ENCODE results near the gene ADGRV1.

GRCh38 chr5:90824436-90824835, 265.8 kb downstream of the ADGRV1 start:
- TF ChIP-seq, protein P1, sequence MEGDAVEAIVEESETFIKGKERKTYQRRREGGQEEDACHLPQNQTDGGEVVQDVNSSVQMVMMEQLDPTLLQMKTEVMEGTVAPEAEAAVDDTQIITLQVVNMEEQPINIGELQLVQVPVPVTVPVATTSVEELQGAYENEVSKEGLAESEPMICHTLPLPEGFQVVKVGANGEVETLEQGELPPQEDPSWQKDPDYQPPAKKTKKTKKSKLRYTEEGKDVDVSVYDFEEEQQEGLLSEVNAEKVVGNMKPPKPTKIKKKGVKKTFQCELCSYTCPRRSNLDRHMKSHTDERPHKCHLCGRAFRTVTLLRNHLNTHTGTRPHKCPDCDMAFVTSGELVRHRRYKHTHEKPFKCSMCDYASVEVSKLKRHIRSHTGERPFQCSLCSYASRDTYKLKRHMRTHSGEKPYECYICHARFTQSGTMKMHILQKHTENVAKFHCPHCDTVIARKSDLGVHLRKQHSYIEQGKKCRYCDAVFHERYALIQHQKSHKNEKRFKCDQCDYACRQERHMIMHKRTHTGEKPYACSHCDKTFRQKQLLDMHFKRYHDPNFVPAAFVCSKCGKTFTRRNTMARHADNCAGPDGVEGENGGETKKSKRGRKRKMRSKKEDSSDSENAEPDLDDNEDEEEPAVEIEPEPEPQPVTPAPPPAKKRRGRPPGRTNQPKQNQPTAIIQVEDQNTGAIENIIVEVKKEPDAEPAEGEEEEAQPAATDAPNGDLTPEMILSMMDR (IDR thresholded peaks at IDR 0.05), result no peak
- TF ChIP-seq POLR2A (IDR thresholded peaks at IDR 0.05), result no peak

Data from thyroid gland (tissue), 4 donors.